ENCODE measurements around the gene RGL2. TPM values are rescaled to one million over a fixed set of nuclear protein-coding genes. Genes with fewer than 3 reads are reported as not detected.
A peak's percentile ranks its signal among the peaks of the same experiment; 100 is the strongest.

Gene RGL2
- total and polyA plus RNA-seq, 2 of the 4 experiments (the other 2 are of a cell fraction): 4.1 to 26.9 TPM

DNA sequence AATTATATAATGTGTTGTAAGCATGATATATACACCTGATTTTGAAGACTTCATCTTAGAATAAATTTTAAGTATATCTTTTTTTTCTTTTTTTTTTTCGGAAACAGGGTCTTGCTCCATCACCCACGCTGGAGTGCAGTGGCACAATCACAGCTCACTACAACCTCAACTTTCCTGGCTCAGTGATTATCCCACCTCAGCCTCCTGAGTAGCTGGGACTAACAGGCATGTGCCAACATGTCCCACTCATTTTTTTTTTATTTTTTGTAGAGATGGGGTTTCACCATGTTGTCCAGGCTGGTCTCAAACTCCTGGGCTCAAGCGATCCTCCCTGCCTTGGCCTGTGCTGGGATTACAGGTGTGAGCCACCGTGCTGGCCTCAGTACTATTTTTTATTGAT is 44.2 kb downstream of the RGL2 start:
- no peak overlapping the region for H3K18ac ChIP-seq (ENCODE audit: low read depth, low read length)
- no peak overlapping the region for H3K4me3 ChIP-seq (ENCODE audit: insufficient read depth, low read depth, low read length)
- DNase-seq (no peak), ATAC-seq (ENCODE audit: low read depth) (no peak)
- H4K91ac ChIP-seq (ENCODE audit: insufficient read depth, low read depth, low read length): no peak overlapping the region; the same call in 1 of the 2 replicates
- H2AFZ ChIP-seq (replicated peaks; ENCODE audit: low read length, poor library complexity): no peak overlapping the region
- peaks cover 3% of the 10 kb centered on the region; the same call in 1 of the 2 replicates for H4K20me1 ChIP-seq (ENCODE audit: insufficient read depth, low read length)
- peak overlapping the region; percentile 58 for H2BK5ac ChIP-seq (ENCODE audit: low read depth, low read length, poor library complexity, severe bottlenecking)
- no peaks in the 10 kb centered on the region for H3K9me3 ChIP-seq (ENCODE audit: control insufficient read depth, insufficient read depth, low read length)
- no peak overlapping the region; the same call in 1 of the 2 replicates for H2AK5ac ChIP-seq (ENCODE audit: low read depth, low read length)
- peaks cover 10% of the 10 kb centered on the region for H3K4me1 ChIP-seq (ENCODE audit: control insufficient read depth, insufficient read depth, low read length)
- no peaks in the 10 kb centered on the region for H3K27me3 ChIP-seq (ENCODE audit: control insufficient read depth, insufficient read depth, low read length)
- H3K27ac ChIP-seq (ENCODE audit: insufficient read depth, low read length): no peak overlapping the region; the same call in 1 of the 2 replicates
- no peak overlapping the region for H4K5ac ChIP-seq (ENCODE audit: low read depth, low read length)
- H3K36me3 ChIP-seq (ENCODE audit: control insufficient read depth, insufficient read depth, low read length): peaks cover 15% of the 10 kb centered on the region; the same call in 1 of the 2 replicates
- no peak overlapping the region for H3K9ac ChIP-seq (ENCODE audit: low read depth, low read length)
- H3K4ac ChIP-seq (ENCODE audit: low read depth, low read length): no peak overlapping the region
- no TSS peak for BruUV-seq (replicated peaks)
- H3K9me1 ChIP-seq (ENCODE audit: insufficient read depth, low read length): peaks cover 11% of the 10 kb centered on the region
- in situ Hi-C loops (cut with MboI; ENCODE audit: low sequenced_read_pairs) (no loop called here), intact Hi-C loops (cut with micrococcal nuclease) (no loop called here), dilution Hi-C loops (cut with HindIII; ENCODE audit: low sequenced_read_pairs, unreplicated experiment) (no loop called here)
- no peak overlapping the region for H3K23ac ChIP-seq (ENCODE audit: low read depth, low read length)
- TF ChIP-seq POLR2A (IDR thresholded peaks at IDR 0.05; ENCODE audit: low read depth, low read length) (no peak), NFE2L2 (IDR thresholded peaks at IDR 0.05; ENCODE audit: low read depth, low read length) (no peak)
- H4K8ac ChIP-seq (ENCODE audit: low read depth in 2 of 2, low read length in 2 of 2): peak overlapping the region in 1 of 2 experiments; percentile 73; a peak in 2 of 4 replicates
- no CpG with 5 or more reads among the region's 4 CpGs for WGBS, 2 experiments (ENCODE audit: extremely low coverage in 2 of 2, insufficient read length in 1 of 2)
- H3K56ac ChIP-seq (ENCODE audit: extremely low read depth, insufficient read depth, low read length): no peak overlapping the region
- peak overlapping the region; percentile 76 for H2AK9ac ChIP-seq (replicated peaks; ENCODE audit: low read depth, low read length, poor library complexity)
- no peak overlapping the region for H3K4me2 ChIP-seq (ENCODE audit: low read depth, low read length)
- no peak overlapping the region for H2BK20ac ChIP-seq (ENCODE audit: low read depth, low read length)
- ChIA-PET CTCF (no interaction called here), POLR2A (ENCODE audit: unreplicated experiment) (interaction anchor here (0.5 kb wide), 1 partner anchor 63 kb away, joined by 3 read pairs; no protein-coding TSS in a partner anchor)
- H3K14ac ChIP-seq (replicated peaks; ENCODE audit: low read depth, low read length): no peak overlapping the region
- peaks cover 3 to 30% of the 10 kb centered on the region in 2 experiments; a peak in 3 of 4 replicates for H3K79me1 ChIP-seq (ENCODE audit: low read depth in 1 of 2, low read length in 2 of 2)
- H2BK15ac ChIP-seq (ENCODE audit: low read depth, low read length): no peak overlapping the region
- 0 out of 2 replicates have a peak overlapping the region, but pooled peaks have one; percentile 23 for H2BK120ac ChIP-seq (ENCODE audit: low read depth, low read length)

Data from IMR-90 (cell line).